Muscle layer of colon (tissue), 2 donors: Measurements from ENCODE around the gene HUWE1.

Experiments
- H3K27ac ChIP-seq: one replicate; pipeline ENCODE4 v1.7.0; 2013; ENCODE audit warnings: low read depth, mild to moderate bottlenecking, low read length, moderate library complexity
- H3K27me3 ChIP-seq, 2 donors: one replicate each; pipeline ENCODE4 v1.7.0; 2013; ENCODE audit warnings: low read length in 2 of 2, mild to moderate bottlenecking in 2 of 2; ENCODE audit not compliant: insufficient read depth in 2 of 2, control insufficient read depth in 1 of 2
- H3K36me3 ChIP-seq: one replicate; pipeline ENCODE4 v1.7.0; 2013; ENCODE audit warnings: mild to moderate bottlenecking, low read length; ENCODE audit not compliant: insufficient read depth
- H3K4me1 ChIP-seq: one replicate; pipeline ENCODE4 v1.7.0; 2013; ENCODE audit warnings: mild to moderate bottlenecking, low read length; ENCODE audit not compliant: insufficient read depth
- H3K4me3 ChIP-seq, 2 donors: one replicate each; pipeline ENCODE4 v1.7.0; 2013; ENCODE audit warnings: low read length in 2 of 2, low read depth in 1 of 2, mild to moderate bottlenecking in 1 of 2, moderate library complexity in 1 of 2
- H3K9ac ChIP-seq: one replicate; pipeline ENCODE4 v1.7.0; 2013; ENCODE audit warnings: low read length
- H3K9me3 ChIP-seq: one replicate; pipeline ENCODE4 v1.7.0; 2013; ENCODE audit warnings: mild to moderate bottlenecking, low read length
- donor health status: abdominal sarcoma.
- donor health status: Adenocarcinoma of cecum.

The HUWE1 gene

DNA sequence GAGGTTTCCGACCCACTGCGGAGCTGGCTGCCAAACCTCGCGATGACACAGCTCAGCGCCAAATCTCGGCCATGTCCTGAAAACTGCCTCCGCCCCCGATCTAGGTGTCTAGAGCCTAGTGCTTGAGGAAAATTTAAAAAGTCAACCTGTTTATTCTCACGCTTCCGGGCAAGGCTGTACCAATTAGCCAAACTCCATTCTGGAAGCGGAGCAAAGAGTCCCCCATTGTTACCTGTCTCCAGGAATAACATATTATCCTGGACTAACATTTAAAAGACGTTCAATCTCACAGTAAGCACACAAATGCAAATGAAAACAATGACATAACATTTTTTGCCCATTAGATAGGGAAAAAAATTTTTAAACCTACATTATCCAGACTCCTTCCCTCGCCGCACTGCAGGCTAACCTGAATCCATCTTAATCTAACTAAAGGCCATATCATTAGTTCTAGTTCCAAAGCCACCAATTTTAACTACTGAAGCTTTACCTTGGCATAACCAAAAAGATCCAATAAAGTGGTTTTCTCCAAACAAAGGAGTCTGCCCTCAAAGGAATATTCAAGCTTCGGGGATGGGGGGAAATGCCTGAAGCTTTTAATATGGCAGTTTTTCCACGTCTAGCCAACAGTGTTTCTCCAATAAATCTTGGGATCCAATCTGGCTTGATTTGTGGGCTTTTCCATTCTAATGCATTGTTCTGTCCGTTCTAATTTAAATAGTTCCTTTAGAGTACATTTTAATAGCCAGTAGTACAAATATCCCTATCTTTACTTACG is 1.9 kb downstream of the HUWE1 start:
- Histone ChIP-seq H3K36me3 (no peaks in the 10 kb centered on the region), H3K9ac (no peak overlapping the region), H3K27ac (peak overlapping the region; percentile 87), H3K4me1 (no peaks in the 10 kb centered on the region), H3K9me3 (no peaks in the 10 kb centered on the region), H3K4me3 (peak overlapping the region in 1 of 2 donors; percentile 47), H3K27me3 (no peaks in the 10 kb centered on the region)

DNA sequence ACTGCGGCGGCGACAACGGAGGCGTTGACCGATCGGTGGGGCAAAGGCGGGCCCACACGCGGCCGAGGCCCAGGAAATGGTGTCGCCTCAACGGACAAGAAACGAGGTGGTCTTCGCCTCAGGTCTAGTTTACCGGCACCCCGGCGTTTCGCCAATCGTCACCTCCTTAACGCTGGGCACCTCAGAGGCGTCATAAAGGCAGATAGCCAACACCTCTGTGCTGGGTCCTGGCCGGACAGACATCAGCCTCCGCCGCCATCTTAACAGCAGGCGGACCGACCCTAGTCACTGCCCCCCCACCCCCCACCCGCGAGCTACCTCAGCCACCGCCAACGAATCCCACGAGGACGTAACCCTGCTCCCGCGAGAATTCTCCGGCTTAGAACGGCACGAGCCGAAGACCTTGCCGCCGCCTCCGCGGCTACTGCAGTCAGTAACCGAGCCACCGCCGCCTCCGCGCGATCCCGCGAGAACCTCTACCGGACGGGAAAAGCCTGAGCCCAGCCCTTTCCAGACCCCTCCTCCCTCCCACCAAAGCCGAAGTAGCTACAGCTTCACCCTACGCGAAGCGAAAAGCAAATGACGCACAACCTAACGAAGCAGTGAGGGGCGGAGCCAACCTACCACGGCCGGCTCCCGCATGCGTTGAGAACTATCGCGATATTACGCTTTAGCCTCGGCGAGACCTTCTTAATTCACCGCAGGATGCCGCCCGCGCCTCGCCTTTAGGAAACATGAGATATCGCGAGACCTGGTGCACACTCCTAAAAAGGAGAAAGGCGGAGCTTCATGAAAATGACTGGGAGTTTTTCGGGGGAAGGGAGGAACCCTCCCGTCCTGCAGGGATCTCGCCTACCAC is 2.7 kb downstream of the HUWE1 start:
- Histone ChIP-seq H3K36me3 (no peaks in the 10 kb centered on the region), H3K27ac (peak overlapping the region; percentile 87), H3K27me3 (no peaks in the 10 kb centered on the region), H3K9ac (peak overlapping the region; percentile 28), H3K4me1 (no peaks in the 10 kb centered on the region), H3K9me3 (no peaks in the 10 kb centered on the region), H3K4me3 (peak overlapping the region; percentile 9 to 62)

DNA sequence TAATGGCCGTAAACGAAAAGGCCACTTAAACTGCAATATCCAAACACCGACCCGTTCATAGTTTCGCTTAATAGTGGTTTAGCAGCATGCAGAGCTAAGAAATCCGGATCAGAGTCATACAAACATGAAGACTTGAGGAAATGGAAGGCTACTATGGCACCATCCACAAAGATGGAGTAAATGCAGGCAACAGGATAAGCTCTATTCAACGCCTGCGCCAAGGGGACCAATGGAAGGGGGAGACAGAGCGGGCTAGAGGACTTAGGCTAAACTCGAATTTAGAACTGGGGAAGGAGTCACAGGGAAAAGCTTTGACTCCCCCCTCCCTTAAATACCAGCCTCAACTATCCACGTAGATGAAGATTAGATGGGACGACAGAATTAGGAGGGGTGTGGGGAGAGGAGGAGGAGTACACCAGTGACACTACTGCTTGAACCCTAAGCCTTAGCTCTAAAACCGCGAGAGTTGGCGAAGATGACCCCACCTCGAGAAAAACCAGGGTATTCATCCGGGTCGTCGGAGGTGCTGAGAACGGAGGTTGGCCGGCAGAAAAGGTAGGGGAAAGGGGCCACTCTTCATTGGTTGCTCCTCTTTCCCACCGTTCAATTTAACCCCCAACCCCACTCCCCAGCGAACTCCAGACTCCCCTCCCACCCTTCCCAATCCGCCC is 3.5 kb downstream of the HUWE1 start:
- Histone ChIP-seq H3K36me3 (no peaks in the 10 kb centered on the region), H3K27me3 (no peaks in the 10 kb centered on the region), H3K4me1 (no peaks in the 10 kb centered on the region), H3K27ac (peak overlapping the region; percentile 87), H3K9ac (peak overlapping the region; percentile 28), H3K4me3 (peak overlapping the region; percentile 9 to 62), H3K9me3 (no peaks in the 10 kb centered on the region)

DNA sequence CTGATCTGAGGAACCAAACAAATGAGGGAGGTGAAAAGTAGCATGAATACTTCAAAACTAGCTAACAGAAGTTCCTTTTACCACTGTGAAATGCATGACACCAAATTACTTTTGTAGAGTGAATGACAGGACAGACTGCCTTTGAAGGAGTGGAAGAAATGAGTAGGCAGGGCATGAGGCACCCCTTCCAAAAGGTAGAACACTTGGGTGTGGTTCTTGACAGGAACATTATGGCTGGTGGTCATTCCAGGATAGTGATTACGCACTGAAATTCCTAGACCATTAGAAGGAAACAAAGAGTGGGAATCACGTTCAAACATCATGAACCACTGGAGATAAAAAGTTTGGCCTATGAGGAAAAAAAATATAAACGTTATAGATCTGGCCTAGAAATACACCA is 4.9 kb downstream of the HUWE1 start:
- Histone ChIP-seq H3K27ac (no peak overlapping the region), H3K9me3 (no peaks in the 10 kb centered on the region), H3K27me3 (no peaks in the 10 kb centered on the region), H3K4me1 (no peaks in the 10 kb centered on the region), H3K36me3 (no peaks in the 10 kb centered on the region), H3K9ac (no peak overlapping the region), H3K4me3 (no peak overlapping the region)

DNA sequence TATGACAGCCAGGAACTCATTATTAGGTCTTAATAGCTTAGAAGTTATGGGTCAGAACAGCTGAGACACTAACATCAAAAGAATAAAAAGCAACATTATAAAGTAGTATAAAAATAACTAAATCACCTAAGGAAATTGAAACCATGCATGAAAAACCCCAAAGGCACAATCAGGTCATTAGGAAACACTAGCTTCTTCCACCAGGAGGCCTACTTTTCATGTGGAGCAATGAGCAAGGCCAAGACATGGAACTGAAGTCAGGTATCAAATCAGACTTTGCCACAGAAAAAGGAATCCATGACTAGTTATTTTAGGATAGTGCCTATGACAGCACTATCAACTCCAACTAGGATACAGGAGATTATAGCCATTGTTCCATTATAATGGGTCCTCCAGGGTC is 7.9 kb downstream of the HUWE1 start:
- Histone ChIP-seq H3K27me3 (no peaks in the 10 kb centered on the region), H3K4me1 (no peaks in the 10 kb centered on the region), H3K9ac (no peak overlapping the region), H3K9me3 (no peaks in the 10 kb centered on the region), H3K36me3 (no peaks in the 10 kb centered on the region), H3K4me3 (no peak overlapping the region), H3K27ac (no peak overlapping the region)

DNA sequence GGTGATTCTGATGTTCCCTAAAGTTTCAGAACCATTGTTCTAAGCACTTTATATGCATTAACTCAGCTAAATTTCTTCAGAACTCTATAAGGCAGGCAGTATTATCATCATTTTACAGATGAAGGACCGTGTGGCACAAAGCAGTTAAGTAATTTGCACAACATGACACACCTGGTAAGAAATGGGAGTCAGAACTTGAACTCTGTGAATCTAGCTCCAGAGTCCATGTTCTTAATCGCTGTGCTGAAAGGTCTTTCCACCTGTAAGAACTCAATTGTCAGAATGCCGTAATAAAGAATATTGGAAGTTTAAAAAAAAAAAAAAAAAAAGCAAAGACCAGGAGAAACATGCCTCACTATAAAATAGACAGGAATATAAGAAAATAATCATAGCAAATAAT is 9.2 kb downstream of the HUWE1 start:
- H3K27ac ChIP-seq = no peak overlapping the region
- H3K4me3 ChIP-seq = no peak overlapping the region
- no peaks in the 10 kb centered on the region for H3K9me3 ChIP-seq
- H3K27me3 ChIP-seq = no peaks in the 10 kb centered on the region
- H3K36me3 ChIP-seq = no peaks in the 10 kb centered on the region
- no peaks in the 10 kb centered on the region for H3K4me1 ChIP-seq
- H3K9ac ChIP-seq = no peak overlapping the region

DNA sequence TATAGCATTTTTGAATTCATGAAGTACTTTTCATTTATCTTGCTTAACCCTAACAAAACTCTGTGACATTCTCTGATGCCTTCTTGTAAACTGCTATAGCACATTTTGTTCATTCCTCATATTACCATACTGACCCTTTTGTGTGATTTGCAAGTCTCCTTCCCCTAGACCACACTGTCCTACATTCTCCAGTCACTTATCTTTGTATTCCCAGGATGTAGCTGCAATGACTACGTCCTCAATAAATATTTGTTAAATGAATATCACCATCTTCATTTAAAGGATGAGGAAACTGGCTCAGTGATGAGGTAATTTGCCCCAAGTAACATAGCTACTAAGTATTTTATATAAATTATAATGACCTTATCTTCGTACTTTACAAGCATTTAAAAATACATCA is 11.9 kb downstream of the HUWE1 start:
- peaks cover 4% of the 10 kb centered on the region for H3K4me1 ChIP-seq
- H3K9me3 ChIP-seq = no peaks in the 10 kb centered on the region
- no peak overlapping the region for H3K9ac ChIP-seq
- H3K36me3 ChIP-seq = no peaks in the 10 kb centered on the region
- no peaks in the 10 kb centered on the region for H3K27me3 ChIP-seq
- no peak overlapping the region for H3K4me3 ChIP-seq
- H3K27ac ChIP-seq = no peak overlapping the region

DNA sequence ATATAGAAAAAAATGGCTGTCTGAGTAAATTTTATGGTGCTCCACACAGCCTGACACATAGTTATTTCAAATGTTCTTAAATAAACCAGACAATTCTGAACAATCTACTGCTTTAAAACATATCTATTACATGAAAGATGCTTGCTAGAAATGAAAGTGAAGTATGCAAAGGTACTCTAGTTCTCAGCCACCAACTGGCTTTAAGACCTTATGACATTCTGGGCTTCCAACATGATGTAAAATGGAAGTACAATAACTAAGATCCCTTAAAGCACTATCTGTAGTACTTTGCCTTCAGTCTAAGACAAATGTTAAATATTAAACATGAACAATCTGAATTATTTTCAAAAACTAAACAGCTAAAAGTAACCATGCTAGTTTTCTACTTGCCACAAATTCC is 17.3 kb downstream of the HUWE1 start:
- Histone ChIP-seq H3K27me3 (no peaks in the 10 kb centered on the region), H3K36me3 (no peaks in the 10 kb centered on the region), H3K9ac (no peak overlapping the region), H3K27ac (no peak overlapping the region), H3K9me3 (no peaks in the 10 kb centered on the region), H3K4me1 (peaks cover 4% of the 10 kb centered on the region), H3K4me3 (no peak overlapping the region)

DNA sequence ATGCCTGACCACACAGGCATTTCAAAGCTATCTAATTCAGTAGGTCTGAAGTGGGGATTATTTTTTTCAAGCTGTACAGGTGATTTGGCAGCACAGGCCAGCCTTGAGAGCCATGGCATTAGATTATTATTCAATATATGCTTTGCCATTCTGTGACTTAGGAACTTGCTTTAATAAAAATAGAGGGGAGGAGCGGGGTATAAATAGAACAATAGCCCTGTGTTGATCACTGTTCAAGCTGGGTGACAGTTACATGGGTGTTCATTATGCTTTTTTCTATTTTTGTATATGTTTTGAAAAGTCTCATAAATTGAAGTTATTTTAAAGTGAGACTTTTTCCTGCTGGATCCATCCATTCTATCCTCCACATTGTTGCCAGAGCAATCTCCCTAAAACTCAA is 20.3 kb downstream of the HUWE1 start:
- Histone ChIP-seq H3K4me1 (peaks cover 4% of the 10 kb centered on the region), H3K4me3 (no peak overlapping the region), H3K27me3 (no peaks in the 10 kb centered on the region), H3K36me3 (no peaks in the 10 kb centered on the region), H3K9ac (no peak overlapping the region), H3K9me3 (no peaks in the 10 kb centered on the region), H3K27ac (no peak overlapping the region)

DNA sequence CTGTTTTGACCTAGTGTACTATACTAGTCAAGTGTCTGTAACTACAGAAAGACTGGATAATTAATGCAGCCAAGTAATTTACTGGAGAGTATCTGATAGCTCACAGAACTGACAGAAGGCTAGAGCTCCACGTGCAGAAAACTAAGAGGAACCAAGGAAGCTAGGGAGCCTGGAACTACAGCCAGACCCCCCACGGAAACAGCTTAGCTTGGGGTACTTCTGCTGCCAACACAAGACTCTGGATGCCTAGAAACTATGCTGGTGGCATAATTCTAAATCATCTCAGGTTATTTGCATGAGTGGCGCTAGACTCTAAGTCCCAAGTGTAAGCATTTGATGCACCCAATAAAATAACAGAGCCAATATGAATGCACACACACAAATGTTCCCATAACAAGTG is 26.5 kb downstream of the HUWE1 start:
- Histone ChIP-seq H3K9me3 (no peaks in the 10 kb centered on the region), H3K27ac (no peak overlapping the region), H3K4me3 (no peak overlapping the region), H3K36me3 (no peaks in the 10 kb centered on the region), H3K9ac (no peak overlapping the region), H3K27me3 (no peaks in the 10 kb centered on the region), H3K4me1 (no peaks in the 10 kb centered on the region)

DNA sequence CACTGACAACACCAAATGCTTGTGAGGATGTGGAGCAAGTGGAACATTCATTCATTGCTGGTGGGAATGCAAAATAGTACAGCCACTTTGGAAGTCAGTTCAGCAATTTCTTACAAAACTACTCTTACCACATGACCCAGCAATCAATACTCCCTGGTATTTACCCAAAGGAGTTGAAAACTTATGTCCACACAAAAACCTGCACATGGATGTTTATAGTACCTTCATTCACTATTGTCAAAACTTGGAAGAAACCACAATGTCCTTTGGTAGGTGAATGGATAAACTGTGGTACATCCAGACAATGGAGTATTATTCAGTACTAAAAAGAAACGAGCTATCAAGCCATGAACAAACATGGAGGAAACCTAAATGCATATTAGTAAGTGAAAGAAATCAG is 27.5 kb downstream of the HUWE1 start:
- no peaks in the 10 kb centered on the region for H3K4me1 ChIP-seq
- H3K4me3 ChIP-seq = no peak overlapping the region
- no peaks in the 10 kb centered on the region for H3K9me3 ChIP-seq
- no peak overlapping the region for H3K9ac ChIP-seq
- H3K27ac ChIP-seq = no peak overlapping the region
- no peaks in the 10 kb centered on the region for H3K36me3 ChIP-seq
- no peaks in the 10 kb centered on the region for H3K27me3 ChIP-seq
